Fibroblast of lung (primary cell): ENCODE results near the gene TENM4.

Experiments
- CTCF ChIP-seq, 2 donors: IDR thresholded peaks in 1 of 2; conservative IDR thresholded peaks in 1 of 2; 1 replicate in 1 of 2; 2 replicates in 1 of 2; pipeline ENCODE4 v1.5.1; 2011 to 2012; ENCODE audit warnings: low read length in 2 of 2, control low read depth in 1 of 2, inconsistent platforms in 1 of 2, low read depth in 1 of 2, mild to moderate bottlenecking in 1 of 2
- EZH2 ChIP-seq: IDR thresholded peaks from 2 replicates; pipeline ENCODE4 v1.5.1; 2012; ENCODE audit warnings: low read length, control low read depth, mild to moderate bottlenecking; ENCODE audit errors: missing control alignments

GRCh38 chr11:79022265-79022664 is 418.6 kb downstream of the TENM4 start:
- TF ChIP-seq CTCF (conservative IDR thresholded peaks at IDR 0.05 in 1 of 2, IDR thresholded peaks at IDR 0.05 in 1 of 2; ENCODE audit: low read depth in 1 of 2, low read length in 2 of 2) (no peak), EZH2 (no peak)
